Uterus (tissue), 2 donors: ENCODE results near the gene MBTPS1.

Experiments used
- CTCF ChIP-seq, 4 experiments: fragments of 200-600 bp in 2 of 4; fragments of 450-650 bp in 2 of 4; sonication (generic) in 2 of 4; IDR thresholded peaks; one replicate each; pipeline ENCODE4 v1.5.1; 2016 to 2019; ENCODE audit warnings: antibody characterized with exemption in 4 of 4, mild to moderate bottlenecking in 2 of 4, moderate library complexity in 1 of 4
- POLR2A ChIP-seq, 2 donors: fragments of 450-650 bp; IDR thresholded peaks; one replicate each; pipeline ENCODE4 v1.6.1; 2016; ENCODE audit warnings: antibody characterized with exemption in 2 of 2, mild to moderate bottlenecking in 1 of 2, moderate library complexity in 1 of 2

- TF ChIP-seq CTCF (IDR thresholded peaks at IDR 0.05) (no peak), POLR2A (IDR thresholded peaks at IDR 0.05) (no peak)
These were observed 34.6 kb downstream of the MBTPS1 start for GRCh38 chr16:84082110-84082509.
